HepG2 (cell line): ENCODE data around the gene GUCA1A. TPM values are rescaled to one million over a fixed set of nuclear protein-coding genes. Genes with fewer than 3 reads are reported as not detected.

Source experiments
- ATAC-seq: fragments of 200-7000 bp; cut with Tn5 transposase; 3 replicates; pipeline ENCODE4 v1.9.1; 2020; ENCODE audit warnings: mild to moderate bottlenecking, moderate library complexity
- BruUV-seq: library from RNA; stranded (reverse); fragments of 400-500 nt; replicated peaks from 2 replicates; lab custom pipeline; 2021; lab: Mats Ljungman, UMichigan
- CTCF ChIA-PET: fragments of 300-600 bp; formaldehyde crosslinking; extraction: SDS; loops from one replicate; lab custom pipeline; 2021; ENCODE audit warnings: low total read pairs, inconsistent platforms, low intra/inter-chr PET ratio; lab: Yijun Ruan, JAX
- POLR2A ChIA-PET: fragments of 350-600 bp; sonication (Branson Sonifier 250); formaldehyde crosslinking; loops from one replicate; lab custom pipeline; 2020; ENCODE audit warnings: antibody characterized with exemption, inconsistent platforms; lab: Yijun Ruan, JAX
- DNase-seq: peaks from one replicate; pipeline ENCODE4 v3.0.0-alpha.2; 2015; ENCODE audit warnings: low spot score
- FAIRE-seq: peaks from 3 replicates; lab custom pipeline; 2011; peaks lifted over from hg19 to GRCh38; lab: Jason Lieb, UNC
- H2AFZ ChIP-seq: one replicate; pipeline ENCODE4 v1.6.1; 2011; ENCODE audit warnings: low read length, inconsistent platforms
- H3K27ac ChIP-seq: fragments of 300-600 bp; 3 replicates; pipeline ENCODE4 v1.8.0; 2011; ENCODE audit warnings: mixed run types, mild to moderate bottlenecking, mixed read lengths, low read length, inconsistent platforms; ENCODE audit not compliant: insufficient read depth; ENCODE audit errors: extremely low read length
- H3K27me3 ChIP-seq, 2 experiments: fragments of 200-600 bp in 1 of 2; 2 replicates in 1 of 2; 3 replicates in 1 of 2; pipeline versions ENCODE4 v1.6.0 to v1.8.0; 2011; ENCODE audit warnings: low read length in 2 of 2, mild to moderate bottlenecking in 2 of 2, moderate library complexity in 2 of 2, inconsistent platforms in 1 of 2; ENCODE audit not compliant: insufficient read depth in 2 of 2, control insufficient read depth in 1 of 2
- H3K36me3 ChIP-seq, 2 experiments: fragments of 200-600 bp in 1 of 2; replicated peaks in 1 of 2; 2 replicates in 1 of 2; 3 replicates in 1 of 2; pipeline versions ENCODE4 v1.5.1 to v1.8.0; 2011; ENCODE audit warnings: low read length in 2 of 2, inconsistent platforms in 1 of 2; ENCODE audit not compliant: insufficient read depth in 2 of 2, control insufficient read depth in 1 of 2
- H3K4me1 ChIP-seq: 2 replicates; pipeline ENCODE4 v1.5.1; 2012; ENCODE audit warnings: low read length, inconsistent platforms; ENCODE audit not compliant: insufficient read depth
- H3K4me2 ChIP-seq: 2 replicates; pipeline ENCODE4 v1.6.0; 2011; ENCODE audit warnings: low read depth, low read length, inconsistent platforms
- H3K4me3 ChIP-seq, 3 experiments: fragments of 200-600 bp in 1 of 3; sonication (generic), shearing (Covaris generic) in 1 of 3; replicated peaks in 1 of 3; 2 replicates each; pipeline ENCODE4 v1.5.1; 2011 to 2016; ENCODE audit warnings: low read length in 3 of 3, inconsistent platforms in 2 of 3, low read depth in 2 of 3, mild to moderate bottlenecking in 2 of 3, control low read depth in 1 of 3, mixed read lengths in 1 of 3; ENCODE audit not compliant: insufficient read depth in 1 of 3
- H3K79me2 ChIP-seq: one replicate; pipeline ENCODE4 v1.6.1; 2011; ENCODE audit warnings: low read length, inconsistent platforms; ENCODE audit not compliant: insufficient read depth
- H3K9ac ChIP-seq: 2 replicates; pipeline ENCODE4 v1.6.0; 2011; ENCODE audit warnings: mild to moderate bottlenecking, low read depth, low read length, inconsistent platforms; ENCODE audit not compliant: insufficient read depth
- H3K9me3 ChIP-seq: 2 replicates; pipeline ENCODE4 v1.5.1; 2012; ENCODE audit warnings: mild to moderate bottlenecking, low read length
- H4K20me1 ChIP-seq: 2 replicates; pipeline ENCODE4 v1.6.0; 2011; ENCODE audit warnings: inconsistent platforms, mild to moderate bottlenecking, low read length, moderate library complexity; ENCODE audit not compliant: insufficient read depth
- ATF5 ChIP-seq: sonication (generic); formaldehyde crosslinking; IDR thresholded peaks from 2 replicates; pipeline ENCODE4 v1.4.0; 2020; ENCODE audit warnings: mild to moderate bottlenecking, low read depth, missing genetic modification reagents
- TFDP1 ChIP-seq: IDR thresholded peaks from 2 replicates; pipeline ENCODE4 v1.6.1; 2016; ENCODE audit warnings: missing compliant biosample characterization, missing genetic modification reagents, borderline replicate concordance
- ZNF280B ChIP-seq: sonication (generic); formaldehyde crosslinking; IDR thresholded peaks from 2 replicates; pipeline ENCODE4 v1.5.0; 2020; ENCODE audit warnings: missing genetic modification reagents, mild to moderate bottlenecking, borderline replicate concordance
- ZNF281 ChIP-seq: sonication (generic); formaldehyde crosslinking; IDR thresholded peaks from 2 replicates; pipeline ENCODE4 v1.4.0; 2020; ENCODE audit warnings: missing genetic modification reagents, borderline replicate concordance
- ZSCAN30 ChIP-seq: sonication (generic); formaldehyde crosslinking; IDR thresholded peaks from 2 replicates; pipeline ENCODE4 v1.5.0; 2020; ENCODE audit warnings: mild to moderate bottlenecking, missing genetic modification reagents
- WGBS: methylation state at CpG from one replicate; pipeline ENCODE4 v1.1.6; 2017; ENCODE audit warnings: low lambda C conversion rate; 5-methylcytosine and 5-hydroxymethylcytosine counted together
- in situ Hi-C: cut with HindIII; loops from 2 replicates; pipeline ENCODE4 v1.10.0; 2017; ENCODE audit warnings: low pct_unique_long_range_greater_than_20kb; ENCODE audit not compliant: extremely low pct_ligation_motif_present
- intact Hi-C: fragments of 100-400 bp; cut with micrococcal nuclease; formaldehyde crosslinking; loops from one replicate; pipeline ENCODE4 v1.10.0; 2022; ENCODE audit not compliant: unreplicated experiment
- polyA plus RNA-seq, 8 experiments: library from polyadenylated mRNA; depleted of rRNA in 3 of 8; stranded (reverse) in 7 of 8; unstranded in 1 of 8; fragments of >200 nt; fragmentation: Illumina TruSeq in 4 of 8; extraction: Trizol in 4 of 8; gene quantifications; 2 replicates each; pipeline versions ENCODE4 v1.2.1 to v1.2.3, GENCODE V29; 2011 to 2016; ENCODE audit warnings: low read depth in 4 of 8, missing spikeins in 1 of 8, mixed read lengths in 1 of 8; ENCODE audit not compliant: insufficient read depth in 1 of 8
- total RNA-seq, 5 experiments: library from RNA; depleted of rRNA; stranded (reverse); fragments of >200 nt; fragmentation: Illumina TruSeq; extraction: Trizol; gene quantifications; 2 replicates each; pipeline ENCODE4 v1.2.3, GENCODE V29; 2016; ENCODE audit warnings: low read depth in 1 of 5
- TF ChIP-seq, protein P1 (sequence below): sonication (generic); formaldehyde crosslinking; IDR thresholded peaks from 2 replicates; pipeline ENCODE4 v1.9.0; 2021; ENCODE audit warnings: mild to moderate bottlenecking, missing genetic modification reagents

Gene GUCA1A
- total and polyA plus RNA-seq, 2 of the 13 experiments (the other 11 are each of a cell fraction or from before 2014, with no cell fraction given) = not detected

GRCh38 chr6:42201382-42201781 is 28.2 kb downstream of the GUCA1A start:
- Histone ChIP-seq H4K20me1 (no peaks in the 10 kb centered on the region), H3K27me3 (no peaks in the 10 kb centered on the region), H3K9ac (no peak overlapping the region), H3K4me1 (peaks cover 90% of the 10 kb centered on the region), H2AFZ (no peak overlapping the region), H3K27ac (no peak overlapping the region), H3K4me3 (no peak overlapping the region), H3K79me2 (no peaks in the 10 kb centered on the region), H3K9me3 (no peaks in the 10 kb centered on the region), H3K4me2 (no peak overlapping the region), H3K36me3 (no peaks in the 10 kb centered on the region)
- POLR2A ChIA-PET = interaction anchor here (1.2 kb wide), 1 partner anchor 13 kb away, joined by 4 read pairs; no protein-coding TSS in a partner anchor
- no peak for FAIRE-seq
- in situ Hi-C loops = loop anchor here (25.0 kb wide), 1 partner anchor 414 kb away; the partner anchor contains the start of genes FRS3, PRICKLE4 and TOMM6
- 58% methylated on average over 3 of the region's 3 CpGs for WGBS
- CTCF ChIA-PET = no interaction called here
- DNase-seq = no peak
- TF ChIP-seq ZNF280B (CRISPR knock-in tag) = no peak
- TF ChIP-seq, protein P1, sequence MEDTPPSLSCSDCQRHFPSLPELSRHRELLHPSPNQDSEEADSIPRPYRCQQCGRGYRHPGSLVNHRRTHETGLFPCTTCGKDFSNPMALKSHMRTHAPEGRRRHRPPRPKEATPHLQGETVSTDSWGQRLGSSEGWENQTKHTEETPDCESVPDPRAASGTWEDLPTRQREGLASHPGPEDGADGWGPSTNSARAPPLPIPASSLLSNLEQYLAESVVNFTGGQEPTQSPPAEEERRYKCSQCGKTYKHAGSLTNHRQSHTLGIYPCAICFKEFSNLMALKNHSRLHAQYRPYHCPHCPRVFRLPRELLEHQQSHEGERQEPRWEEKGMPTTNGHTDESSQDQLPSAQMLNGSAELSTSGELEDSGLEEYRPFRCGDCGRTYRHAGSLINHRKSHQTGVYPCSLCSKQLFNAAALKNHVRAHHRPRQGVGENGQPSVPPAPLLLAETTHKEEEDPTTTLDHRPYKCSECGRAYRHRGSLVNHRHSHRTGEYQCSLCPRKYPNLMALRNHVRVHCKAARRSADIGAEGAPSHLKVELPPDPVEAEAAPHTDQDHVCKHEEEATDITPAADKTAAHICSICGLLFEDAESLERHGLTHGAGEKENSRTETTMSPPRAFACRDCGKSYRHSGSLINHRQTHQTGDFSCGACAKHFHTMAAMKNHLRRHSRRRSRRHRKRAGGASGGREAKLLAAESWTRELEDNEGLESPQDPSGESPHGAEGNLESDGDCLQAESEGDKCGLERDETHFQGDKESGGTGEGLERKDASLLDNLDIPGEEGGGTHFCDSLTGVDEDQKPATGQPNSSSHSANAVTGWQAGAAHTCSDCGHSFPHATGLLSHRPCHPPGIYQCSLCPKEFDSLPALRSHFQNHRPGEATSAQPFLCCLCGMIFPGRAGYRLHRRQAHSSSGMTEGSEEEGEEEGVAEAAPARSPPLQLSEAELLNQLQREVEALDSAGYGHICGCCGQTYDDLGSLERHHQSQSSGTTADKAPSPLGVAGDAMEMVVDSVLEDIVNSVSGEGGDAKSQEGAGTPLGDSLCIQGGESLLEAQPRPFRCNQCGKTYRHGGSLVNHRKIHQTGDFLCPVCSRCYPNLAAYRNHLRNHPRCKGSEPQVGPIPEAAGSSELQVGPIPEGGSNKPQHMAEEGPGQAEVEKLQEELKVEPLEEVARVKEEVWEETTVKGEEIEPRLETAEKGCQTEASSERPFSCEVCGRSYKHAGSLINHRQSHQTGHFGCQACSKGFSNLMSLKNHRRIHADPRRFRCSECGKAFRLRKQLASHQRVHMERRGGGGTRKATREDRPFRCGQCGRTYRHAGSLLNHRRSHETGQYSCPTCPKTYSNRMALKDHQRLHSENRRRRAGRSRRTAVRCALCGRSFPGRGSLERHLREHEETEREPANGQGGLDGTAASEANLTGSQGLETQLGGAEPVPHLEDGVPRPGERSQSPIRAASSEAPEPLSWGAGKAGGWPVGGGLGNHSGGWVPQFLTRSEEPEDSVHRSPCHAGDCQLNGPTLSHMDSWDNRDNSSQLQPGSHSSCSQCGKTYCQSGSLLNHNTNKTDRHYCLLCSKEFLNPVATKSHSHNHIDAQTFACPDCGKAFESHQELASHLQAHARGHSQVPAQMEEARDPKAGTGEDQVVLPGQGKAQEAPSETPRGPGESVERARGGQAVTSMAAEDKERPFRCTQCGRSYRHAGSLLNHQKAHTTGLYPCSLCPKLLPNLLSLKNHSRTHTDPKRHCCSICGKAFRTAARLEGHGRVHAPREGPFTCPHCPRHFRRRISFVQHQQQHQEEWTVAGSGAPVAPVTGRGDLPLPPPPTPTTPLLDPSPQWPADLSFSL (CRISPR knock-in tag) = no peak
- TF ChIP-seq TFDP1 = no peak
- no peak for TF ChIP-seq ZNF281
- TF ChIP-seq ZSCAN30 = no peak
- no peak for TF ChIP-seq ATF5 (CRISPR knock-in tag)
- intact Hi-C loops = no loop called here
- ATAC-seq = no peak
- no TSS peak for BruUV-seq
